Calu3 (cell line): ENCODE measurements around the gene SLC25A38. TPM values are rescaled to one million over a fixed set of nuclear protein-coding genes. Genes with fewer than 3 reads are reported as not detected.
"Not testable (repeated sequence)": the region's sequence is repeated elsewhere in the genome, so short reads cannot be mapped to it uniquely, and the experiment has no call there.

Experiments
- BruUV-seq: library from RNA; stranded (reverse); fragments of 400-500 nt; replicated peaks from 2 replicates; lab custom pipeline; 2021; lab: Mats Ljungman, UMichigan
- CTCF ChIA-PET: fragments of 300-600 bp; sonication (Branson Sonifier 250); formaldehyde crosslinking; loops from one replicate; lab custom pipeline; 2022; ENCODE audit warnings: antibody characterized with exemption; lab: Charles Lee
- DNase-seq: peaks from one replicate; pipeline ENCODE4 v3.0.0; 2022
- H3K27ac Mint-ChIP-seq: one replicate; pipeline ENCODE4 v1.8.0; 2022; ENCODE audit warnings: mixed read lengths; ENCODE audit not compliant: unreplicated experiment
- H3K27me3 Mint-ChIP-seq: one replicate; pipeline ENCODE4 v1.8.0; 2022; ENCODE audit warnings: mixed read lengths; ENCODE audit not compliant: unreplicated experiment
- H3K36me3 Mint-ChIP-seq: one replicate; pipeline ENCODE4 v1.8.0; 2022; ENCODE audit warnings: mild to moderate bottlenecking, moderate library complexity, mixed read lengths; ENCODE audit not compliant: insufficient read depth, unreplicated experiment
- H3K4me1 Mint-ChIP-seq: one replicate; pipeline ENCODE4 v1.8.0; 2022; ENCODE audit warnings: mild to moderate bottlenecking, low read depth, mixed read lengths; ENCODE audit not compliant: unreplicated experiment
- H3K4me3 Mint-ChIP-seq: one replicate; pipeline ENCODE4 v1.8.0; 2022; ENCODE audit warnings: mild to moderate bottlenecking, low read depth, moderate library complexity, mixed read lengths; ENCODE audit not compliant: unreplicated experiment
- H3K9me3 Mint-ChIP-seq: one replicate; pipeline ENCODE4 v1.8.0; 2022; ENCODE audit warnings: low read depth, mixed read lengths; ENCODE audit not compliant: unreplicated experiment
- CTCF ChIP-seq: fragments of 200-600 bp; IDR thresholded peaks from one replicate; pipeline ENCODE4 v1.8.0; 2022; ENCODE audit warnings: antibody characterized with exemption; ENCODE audit not compliant: unreplicated experiment
- intact Hi-C: fragments of 100-400 bp; cut with micrococcal nuclease; formaldehyde crosslinking; loops from one replicate; pipeline ENCODE4 v1.10.0; 2022; ENCODE audit not compliant: unreplicated experiment
- total RNA-seq: library from RNA; stranded (reverse); gene quantifications from 2 replicates; pipeline ENCODE4 v1.2.3, GENCODE V29; 2022

The SLC25A38 gene
- total RNA-seq, 1 experiment from 2014 or later, result 23.6 TPM

DNA sequence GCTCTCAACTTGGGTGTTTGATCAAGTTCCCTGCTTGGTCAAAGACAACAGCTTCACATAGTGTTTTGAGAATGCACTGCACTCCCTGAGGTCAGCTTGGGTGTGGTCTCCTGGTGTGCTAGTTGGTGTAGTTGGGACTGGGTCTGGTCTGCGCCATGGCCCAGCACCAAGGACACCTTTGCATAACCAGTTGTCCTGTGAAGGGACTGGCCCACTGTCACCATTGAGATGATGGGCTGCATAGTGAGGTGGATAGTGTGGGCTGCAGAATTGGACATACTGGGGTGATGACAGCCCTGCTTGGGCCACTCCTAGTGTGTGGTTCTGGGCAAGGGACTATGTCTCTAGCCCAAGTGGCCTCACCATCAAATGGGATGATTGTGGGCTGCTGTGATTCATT, 32.8 kb downstream of the SLC25A38 start:
- H3K4me3 Mint-ChIP-seq, result no peak overlapping the region
- BruUV-seq, result no TSS peak
- no peak overlapping the region for H3K27ac Mint-ChIP-seq
- peaks cover 9% of the 10 kb centered on the region for H3K4me1 Mint-ChIP-seq
- no peak for DNase-seq
- intact Hi-C loops, result loop anchor here (10.0 kb wide), 1 partner anchor 899 kb away; no protein-coding TSS in a partner anchor
- peaks cover 42% of the 10 kb centered on the region for H3K36me3 Mint-ChIP-seq
- TF ChIP-seq CTCF, result no peak
- H3K27me3 Mint-ChIP-seq, result no peaks in the 10 kb centered on the region
- H3K9me3 Mint-ChIP-seq, result no peaks in the 10 kb centered on the region
- CTCF ChIA-PET, result no interaction called here

DNA sequence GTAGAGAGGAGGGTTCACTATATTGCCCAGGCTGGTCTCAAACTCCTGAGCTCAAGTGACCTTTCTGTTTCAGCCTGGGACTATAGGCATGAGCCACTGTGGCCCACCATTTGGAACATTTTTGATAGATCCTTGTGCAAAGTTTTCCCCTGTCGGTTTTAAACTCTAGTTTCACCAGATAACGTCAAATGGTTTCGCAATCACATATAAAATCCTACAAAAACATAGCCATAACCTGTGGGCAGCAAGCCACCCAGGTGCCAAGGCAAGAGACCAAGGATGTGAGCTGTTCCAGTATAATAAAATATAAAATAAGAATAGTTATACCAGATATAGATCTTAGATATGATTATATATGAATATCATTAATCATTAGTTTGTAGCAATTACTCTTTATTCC, 33.8 kb downstream of the SLC25A38 start:
- H3K27me3 Mint-ChIP-seq, H3K4me1 Mint-ChIP-seq, BruUV-seq, H3K27ac Mint-ChIP-seq, H3K9me3 Mint-ChIP-seq, H3K4me3 Mint-ChIP-seq, CTCF ChIA-PET, DNase-seq: not testable (repeated sequence)
- H3K36me3 Mint-ChIP-seq, result peaks cover 34% of the 10 kb centered on the region
- intact Hi-C loops, result loop anchor here (10.0 kb wide), 1 partner anchor 898 kb away; no protein-coding TSS in a partner anchor

DNA sequence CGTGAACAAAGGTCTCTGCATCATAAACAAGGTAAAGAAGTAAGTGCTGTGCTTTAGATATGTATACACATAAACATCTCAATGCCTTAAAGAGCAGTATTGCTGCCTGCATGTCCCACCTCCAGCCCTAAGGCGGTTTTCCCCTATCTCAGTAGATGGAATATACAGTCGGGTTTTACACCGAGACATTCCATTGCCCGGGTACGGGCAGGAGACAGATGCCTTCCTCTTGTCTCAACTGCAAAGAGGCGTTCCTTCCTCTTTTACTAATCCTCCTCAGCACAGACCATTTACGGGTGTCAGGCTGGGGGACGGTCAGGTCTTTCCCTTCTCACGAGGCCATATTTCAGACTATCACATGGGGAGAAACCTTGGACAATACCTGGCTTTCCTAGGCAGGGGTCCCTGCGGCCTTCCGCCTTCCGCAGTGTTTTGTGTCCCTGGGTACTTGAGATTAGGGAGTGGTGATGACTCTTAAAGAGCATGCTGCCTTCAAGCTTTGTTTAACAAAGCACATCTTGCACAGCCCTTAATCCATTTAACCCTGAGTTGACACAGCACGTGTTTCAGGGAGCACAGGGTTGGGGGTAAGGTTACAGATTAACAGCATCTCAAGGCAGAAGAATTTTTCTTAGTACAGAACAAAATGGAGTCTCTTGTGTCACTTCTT, 35.5 kb downstream of the SLC25A38 start:
- H3K9me3 Mint-ChIP-seq, DNase-seq, H3K4me1 Mint-ChIP-seq, CTCF ChIA-PET, H3K4me3 Mint-ChIP-seq, BruUV-seq, H3K27ac Mint-ChIP-seq, H3K27me3 Mint-ChIP-seq: not testable (repeated sequence)
- H3K36me3 Mint-ChIP-seq, result peaks cover 17% of the 10 kb centered on the region
- intact Hi-C loops, result loop anchor here (1.0 to 10.0 kb wide), 2 partner anchors 80 to 896 kb away; no protein-coding TSS in a partner anchor

GRCh38 chr3:39419742-39420315, 36.7 kb downstream of the SLC25A38 start:
- H3K9me3 Mint-ChIP-seq, result no peaks in the 10 kb centered on the region
- BruUV-seq, result no TSS peak
- no peak for TF ChIP-seq CTCF
- no peak overlapping the region for H3K4me3 Mint-ChIP-seq
- no peaks in the 10 kb centered on the region for H3K27me3 Mint-ChIP-seq
- peaks cover 9% of the 10 kb centered on the region for H3K36me3 Mint-ChIP-seq
- CTCF ChIA-PET, result no interaction called here
- DNase-seq, result no peak
- intact Hi-C loops, result loop anchor here (10.0 kb wide), 1 partner anchor 895 kb away; no protein-coding TSS in a partner anchor
- H3K4me1 Mint-ChIP-seq, result peaks cover 9% of the 10 kb centered on the region
- H3K27ac Mint-ChIP-seq, result no peak overlapping the region

DNA sequence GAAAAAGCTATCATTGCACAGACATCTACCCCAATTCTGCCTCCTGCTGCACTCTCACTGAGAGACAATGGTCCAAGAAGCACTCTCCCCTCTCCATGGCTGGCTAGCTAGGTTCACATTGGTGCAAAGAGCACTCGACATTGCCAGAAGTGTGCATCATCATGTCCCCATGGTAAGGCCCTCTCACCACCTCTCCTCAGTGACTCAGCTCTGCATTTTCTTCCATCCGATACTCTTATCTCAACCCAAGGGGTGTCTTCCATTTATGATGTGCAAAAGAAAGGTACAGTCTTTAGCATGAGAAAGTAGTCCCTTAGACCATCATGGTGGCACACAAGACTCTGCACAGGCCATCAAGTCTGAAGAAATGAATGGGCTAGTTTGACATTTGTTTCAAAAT, 37.4 kb downstream of the SLC25A38 start:
- Mint-ChIP-seq H3K27ac (no peak overlapping the region), H3K9me3 (no peaks in the 10 kb centered on the region), H3K4me3 (no peak overlapping the region), H3K27me3 (no peaks in the 10 kb centered on the region), H3K36me3 (peaks cover 5% of the 10 kb centered on the region), H3K4me1 (peaks cover 9% of the 10 kb centered on the region)
- CTCF ChIA-PET, result no interaction called here
- intact Hi-C loops, result no loop called here
- no peak for TF ChIP-seq CTCF
- no peak for DNase-seq
- no TSS peak for BruUV-seq
